Measurements from ENCODE around the gene EPB41L1. TPM values are rescaled to one million over a fixed set of nuclear protein-coding genes. Genes with fewer than 3 reads are reported as not detected.

The EPB41L1 gene
- total RNA-seq, 4 donors from 2014 or later, result 29.2 to 49.3 (median 35.4) TPM

- Histone ChIP-seq H3K4me3 (no peak overlapping the region), H3K4me1 (no peaks in the 10 kb centered on the region), H3K36me3 (peaks cover 0 to 81% of the 10 kb centered on the region in 2 donors), H3K9me3 (no peaks in the 10 kb centered on the region), H3K27ac (no peak overlapping the region), H3K27me3 (no peaks in the 10 kb centered on the region)
- TF ChIP-seq CTCF (IDR thresholded peaks at IDR 0.05) (no peak), POLR2AphosphoS5 (IDR thresholded peaks at IDR 0.05) (no peak), POLR2A (IDR thresholded peaks at IDR 0.05) (no peak), EP300 (IDR thresholded peaks at IDR 0.05) (no peak)
- 77 to 100% methylated on average over 1 to 6 of the region's 7 CpGs for whole genome bisulfite sequencing, 2 donors (ENCODE audit: low coverage in 1 of 2)
- ATAC-seq, result no peak
Measured at GRCh38 chr20:36216314-36217025, 61.9 kb downstream of the EPB41L1 start.

DNA sequence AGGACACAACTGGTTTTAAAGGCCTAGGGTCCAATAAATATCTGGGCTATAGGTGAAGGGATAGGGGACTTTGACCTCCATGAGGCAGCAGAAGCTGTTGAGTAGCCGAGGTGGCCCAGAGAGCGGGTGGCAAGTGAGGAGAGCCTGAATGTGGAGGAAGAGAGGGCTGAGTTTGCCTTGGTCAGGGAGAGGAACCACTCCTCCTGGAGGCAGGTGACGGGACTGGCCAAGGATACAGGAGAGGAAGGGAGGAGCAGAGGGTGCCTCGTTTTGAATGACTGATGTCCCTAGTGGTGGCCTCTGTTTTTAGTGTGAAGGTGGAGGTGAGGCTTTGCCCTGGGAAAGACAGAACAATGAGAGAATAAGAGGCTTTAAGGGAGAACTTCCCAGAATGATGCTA lies 62.7 kb downstream of the EPB41L1 start:
- no peaks in the 10 kb centered on the region for H3K27me3 ChIP-seq

GRCh38 chr20:36218380-36219064 lies 64.0 kb downstream of the EPB41L1 start:
- no peak for ATAC-seq
- Histone ChIP-seq H3K9me3 (no peaks in the 10 kb centered on the region), H3K4me1 (no peaks in the 10 kb centered on the region), H3K36me3 (peaks cover 0 to 84% of the 10 kb centered on the region in 2 donors), H3K27me3 (no peaks in the 10 kb centered on the region), H3K27ac (no peak overlapping the region), H3K4me3 (no peak overlapping the region)
- TF ChIP-seq EP300 (IDR thresholded peaks at IDR 0.05) (no peak), POLR2AphosphoS5 (IDR thresholded peaks at IDR 0.05) (no peak), CTCF (IDR thresholded peaks at IDR 0.05) (no peak), POLR2A (IDR thresholded peaks at IDR 0.05) (no peak)
- WGBS, 2 donors (ENCODE audit: low coverage in 1 of 2), result 69 to 74% methylated on average over 6 to 8 of the region's 16 CpGs

More for the DNA sequence above, 62.7 kb downstream of the EPB41L1 start:
- Histone ChIP-seq H3K4me1 (no peaks in the 10 kb centered on the region), H3K36me3 (peaks cover 0 to 81% of the 10 kb centered on the region in 2 donors), H3K9me3 (no peaks in the 10 kb centered on the region), H3K4me3 (no peak overlapping the region), H3K27ac (no peak overlapping the region)
- WGBS, 2 donors (ENCODE audit: low coverage in 1 of 2), result 79 to 82% methylated on average over 2 to 4 of the region's 4 CpGs
- TF ChIP-seq CTCF (IDR thresholded peaks at IDR 0.05) (no peak), POLR2AphosphoS5 (IDR thresholded peaks at IDR 0.05) (no peak), EP300 (IDR thresholded peaks at IDR 0.05) (no peak), POLR2A (IDR thresholded peaks at IDR 0.05) (no peak)
- no peak for ATAC-seq

DNA sequence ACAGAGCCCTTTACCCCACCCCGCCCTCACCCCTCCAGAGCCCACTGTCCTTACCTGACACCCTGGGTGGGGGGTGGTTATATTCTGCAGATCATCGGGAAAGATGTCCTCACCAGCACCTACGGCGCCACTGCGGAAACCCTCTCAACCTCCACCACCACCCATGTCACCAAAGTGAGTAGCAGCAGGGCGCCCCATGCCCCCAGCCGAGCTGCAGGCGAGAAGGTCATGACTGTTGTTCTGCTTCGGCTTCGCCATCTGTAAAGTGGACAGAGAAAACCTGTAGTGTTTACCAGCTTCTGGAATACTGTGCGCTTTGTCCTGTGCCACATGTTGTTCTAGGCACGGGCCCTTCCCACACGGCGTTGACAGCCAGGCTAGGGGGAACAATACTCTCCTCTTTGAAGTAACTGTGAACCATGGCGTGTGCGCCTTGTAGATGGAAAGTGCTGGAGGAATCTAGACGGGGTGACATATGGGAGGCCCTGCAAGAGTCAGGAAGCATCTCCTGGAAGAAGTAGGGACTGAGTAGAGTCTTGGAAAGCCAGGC lies 65.2 kb downstream of the EPB41L1 start:
- Histone ChIP-seq H3K4me1 (no peaks in the 10 kb centered on the region), H3K27me3 (no peaks in the 10 kb centered on the region), H3K27ac (no peak overlapping the region), H3K9me3 (no peaks in the 10 kb centered on the region), H3K36me3 (peaks cover 0 to 77% of the 10 kb centered on the region in 2 donors), H3K4me3 (no peak overlapping the region)
- no peak for ATAC-seq
- no peak for TF ChIP-seq EP300 (IDR thresholded peaks at IDR 0.05)
- TF ChIP-seq POLR2A (IDR thresholded peaks at IDR 0.05), result no peak
- no peak for TF ChIP-seq POLR2AphosphoS5 (IDR thresholded peaks at IDR 0.05)
- TF ChIP-seq CTCF (IDR thresholded peaks at IDR 0.05), result no peak
- 88 to 94% methylated on average over 1 to 8 of the region's 17 CpGs for WGBS, 2 donors (ENCODE audit: low coverage in 1 of 2)
